Spinal cord (tissue), 10 donors: ENCODE measurements around the gene FOXN3. TPM values are rescaled to one million over a fixed set of nuclear protein-coding genes. Genes with fewer than 3 reads are reported as not detected.
A peak's percentile ranks its signal among the peaks of the same experiment; 100 is the strongest.
"Not testable (repeated sequence)": the region's sequence is repeated elsewhere in the genome, so short reads cannot be mapped to it uniquely, and the experiment has no call there.

ENCODE experiments used
- DNase-seq, 6 donors: peaks; one replicate each; pipeline versions ENCODE4 v3.0.0 to v3.0.0-alpha.2; 2013 to 2015; ENCODE audit warnings: low spot score in 6 of 6, low read depth in 4 of 6
- H3K27ac ChIP-seq: one replicate; pipeline ENCODE4 v1.5.1; 2013; ENCODE audit warnings: low read depth, low read length, control low read depth
- H3K27me3 ChIP-seq: one replicate; pipeline ENCODE4 v1.6.1; 2013; ENCODE audit warnings: low read length; ENCODE audit not compliant: control insufficient read depth, insufficient read depth
- H3K36me3 ChIP-seq: one replicate; pipeline ENCODE4 v1.6.1; 2013; ENCODE audit warnings: low read length; ENCODE audit not compliant: control insufficient read depth, insufficient read depth
- H3K4me1 ChIP-seq: one replicate; pipeline ENCODE4 v1.6.1; 2013; ENCODE audit warnings: low read length; ENCODE audit not compliant: control insufficient read depth, insufficient read depth
- H3K4me3 ChIP-seq: one replicate; pipeline ENCODE4 v1.5.1; 2013; ENCODE audit warnings: low read depth, low read length, control low read depth
- H3K9me3 ChIP-seq: one replicate; pipeline ENCODE4 v1.6.1; 2013; ENCODE audit warnings: low read length; ENCODE audit not compliant: control insufficient read depth, insufficient read depth
- whole genome bisulfite sequencing: methylation state at CpG from one replicate; pipeline ENCODE4 v1.1.5; 2013; ENCODE audit warnings: missing lambda C conversion rate; ENCODE audit not compliant: insufficient coverage; 5-methylcytosine and 5-hydroxymethylcytosine counted together
- polyA plus RNA-seq, 2 donors: library from polyadenylated mRNA; unstranded; fragments of 120-200 nt; gene quantifications; one replicate each; pipeline ENCODE4 v1.2.1, GENCODE V29; 2013; ENCODE audit not compliant: insufficient read length in 2 of 2
- total RNA-seq, 2 donors: library from RNA; depleted of rRNA in 1 of 2; stranded (reverse); fragments of 120-200 nt in 1 of 2; fragments of >200 nt in 1 of 2; gene quantifications; one replicate each; pipeline versions ENCODE4 v1.2.3 to v1.2.4, GENCODE V29; 2013 to 2014
- donor health status: healthy.

FOXN3 gene
- total and polyA plus RNA-seq, 4 donors = 37.8 to 56.8 (median 46.8) TPM

DNA sequence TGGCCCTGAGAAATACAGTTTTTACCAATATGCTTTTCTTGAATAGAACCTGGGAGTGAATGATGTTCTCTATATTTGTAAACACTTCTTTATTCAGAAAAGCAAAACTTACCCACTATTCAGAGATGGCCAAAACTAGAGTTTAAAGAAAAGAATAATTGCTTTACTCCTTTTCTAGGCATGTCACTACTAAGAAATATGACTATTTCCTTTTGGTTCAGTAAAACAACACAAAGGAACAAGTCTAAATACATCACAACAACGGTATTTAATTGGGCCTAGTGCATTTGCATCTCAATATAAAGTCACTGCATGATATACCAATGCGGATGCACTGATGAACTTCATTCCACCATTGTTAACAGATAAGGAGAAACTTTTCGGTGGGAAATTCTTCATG, 207.5 kb downstream of the FOXN3 start:
- H3K27ac ChIP-seq = peak overlapping the region; percentile 36
- WGBS = no CpG with 5 or more reads among the region's 3 CpGs

DNA sequence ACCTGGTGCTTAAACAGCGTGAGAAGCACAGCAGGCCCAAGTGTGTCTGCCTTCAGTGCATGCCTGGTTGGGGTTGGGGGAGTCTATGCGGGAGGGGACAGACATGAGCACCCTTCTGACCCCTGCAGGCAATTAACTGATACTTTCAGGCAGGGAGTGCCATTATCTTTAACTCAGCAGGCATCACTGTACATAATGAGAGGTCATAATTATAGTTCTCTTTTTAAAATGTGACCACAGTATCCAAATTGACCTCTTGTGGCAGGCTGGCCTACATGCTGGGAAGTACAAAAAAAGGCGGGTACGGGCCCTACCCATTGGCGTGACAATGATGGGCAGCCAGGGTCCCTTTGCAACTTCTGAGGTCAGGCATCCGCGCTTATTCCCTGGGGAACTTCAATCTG, 209.1 kb downstream of the FOXN3 start:
- DNase-seq = peak in 1 of 6 donors; percentile 44
- peaks cover 27% of the 10 kb centered on the region for H3K4me1 ChIP-seq
- H3K9me3 ChIP-seq = no peaks in the 10 kb centered on the region
- peaks cover 6% of the 10 kb centered on the region for H3K36me3 ChIP-seq
- H3K27me3 ChIP-seq = no peaks in the 10 kb centered on the region
- no peak overlapping the region for H3K27ac ChIP-seq
- no peak overlapping the region for H3K4me3 ChIP-seq
- WGBS = 86% methylated on average over 4 of the region's 7 CpGs

More for the DNA sequence above, 207.5 kb downstream of the FOXN3 start:
- H3K36me3 ChIP-seq = peaks cover 6% of the 10 kb centered on the region
- peaks cover 27% of the 10 kb centered on the region for H3K4me1 ChIP-seq
- DNase-seq = peak in 2 of 6 donors; percentile 50 to 67
- H3K9me3 ChIP-seq = no peaks in the 10 kb centered on the region
- no peaks in the 10 kb centered on the region for H3K27me3 ChIP-seq
- H3K4me3 ChIP-seq = no peak overlapping the region

DNA sequence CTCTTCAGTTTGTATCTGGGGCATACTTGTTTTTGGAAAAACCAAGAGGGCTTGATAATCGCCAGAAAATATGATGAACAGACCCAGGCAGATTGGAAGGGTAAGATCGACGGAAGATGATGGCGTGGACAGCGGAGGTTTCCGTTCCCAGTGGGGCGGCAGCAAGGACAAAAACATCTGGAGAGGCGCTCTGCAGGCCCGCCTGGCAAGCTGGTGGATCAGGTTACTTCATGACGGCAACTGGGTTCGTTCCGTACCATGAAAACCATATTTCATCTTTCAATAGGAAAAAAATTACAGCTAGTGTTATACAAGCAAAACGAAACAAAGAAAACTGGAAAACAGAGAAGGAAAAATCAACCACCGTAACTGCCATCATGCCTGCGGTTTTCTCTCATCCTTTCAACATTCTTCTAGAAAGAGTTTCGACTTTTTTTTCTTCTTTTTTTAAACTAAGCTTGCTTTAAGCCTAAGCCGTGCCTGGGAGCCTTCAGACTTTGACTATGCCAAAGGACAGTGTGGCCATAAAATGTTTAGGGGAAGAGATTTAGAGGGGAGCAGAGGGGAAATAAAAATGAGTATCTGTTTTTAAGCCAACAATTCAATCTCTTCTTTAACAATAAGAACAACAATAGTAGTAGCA, 210.5 kb downstream of the FOXN3 start:
- Histone ChIP-seq H3K4me3 (no peak overlapping the region), H3K4me1 (peaks cover 19% of the 10 kb centered on the region), H3K9me3 (no peaks in the 10 kb centered on the region), H3K27me3 (no peaks in the 10 kb centered on the region), H3K27ac (no peak overlapping the region), H3K36me3 (peaks cover 6% of the 10 kb centered on the region)
- WGBS = 92% methylated on average over 12 of the region's 17 CpGs
- DNase-seq = no peak

DNA sequence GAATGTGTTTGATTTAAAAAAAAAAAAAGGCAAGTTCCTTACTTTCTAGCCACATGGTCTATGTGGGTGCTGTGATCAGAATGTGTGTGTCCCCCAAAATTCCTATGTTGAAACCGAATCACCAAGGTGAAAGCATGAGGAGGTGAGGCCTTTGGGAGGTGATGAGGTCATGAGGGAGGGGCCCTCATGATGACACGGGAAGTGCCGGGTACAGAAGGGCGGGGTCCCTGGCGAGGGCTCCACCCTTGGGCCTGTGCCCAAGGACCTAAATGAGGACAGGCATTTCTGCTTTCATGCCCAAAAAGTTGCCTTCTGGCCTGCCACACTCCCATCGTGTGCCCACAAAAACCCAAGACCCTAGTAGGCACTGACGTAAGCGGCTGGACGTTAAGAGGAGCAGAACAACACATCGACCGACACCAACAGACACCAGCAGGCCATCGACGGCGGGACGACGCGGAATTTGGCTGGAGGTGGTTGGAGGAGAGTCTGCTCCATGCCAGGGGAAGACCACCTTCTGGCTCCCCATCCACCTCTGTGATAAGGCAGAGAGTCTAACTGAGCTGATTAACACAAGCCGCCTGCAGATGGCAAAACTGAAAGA, 211.8 kb downstream of the FOXN3 start:
- Histone ChIP-seq H3K36me3 (peaks cover 6% of the 10 kb centered on the region), H3K4me3 (no peak overlapping the region), H3K9me3 (no peaks in the 10 kb centered on the region), H3K4me1 (peaks cover 19% of the 10 kb centered on the region), H3K27ac (no peak overlapping the region), H3K27me3 (no peaks in the 10 kb centered on the region)
- WGBS = 97% methylated on average over 17 of the region's 18 CpGs
- no peak for DNase-seq

DNA sequence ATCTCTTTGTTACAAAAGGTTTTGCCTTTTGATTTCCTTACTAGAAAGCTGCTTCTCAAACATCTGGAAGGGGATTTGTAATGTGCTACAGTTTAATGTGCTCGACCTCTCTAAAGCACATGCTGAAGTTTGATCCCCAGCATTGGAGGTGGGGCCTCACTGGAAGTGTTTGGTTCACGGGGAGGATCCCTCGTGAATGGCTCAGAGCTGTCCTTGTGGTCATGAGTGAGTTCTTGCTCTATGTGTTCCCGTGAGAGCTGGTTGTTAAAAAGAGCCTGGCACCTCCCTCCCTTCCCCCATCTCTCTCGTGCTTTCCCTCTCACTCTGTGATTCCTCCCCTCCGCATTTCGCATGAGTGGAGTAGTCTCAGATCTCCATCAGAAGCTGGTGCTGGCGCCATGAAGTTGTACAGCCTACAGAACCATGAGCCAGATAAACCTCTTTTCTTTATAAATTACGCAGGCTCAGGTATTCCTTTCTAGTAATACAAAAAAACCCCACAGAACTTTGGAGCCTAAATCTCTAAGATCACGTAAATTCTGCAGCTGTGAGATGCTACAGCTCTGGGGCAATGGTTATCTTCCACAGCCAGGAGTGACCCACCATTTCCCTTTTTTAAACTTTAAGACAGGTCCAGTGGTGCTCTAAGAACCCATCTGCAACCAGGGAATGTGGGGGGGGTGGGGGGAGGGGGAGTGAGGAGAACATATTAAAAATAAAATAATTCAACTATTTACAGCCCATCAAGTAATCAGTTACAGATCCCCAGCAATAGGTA, 214.4 kb downstream of the FOXN3 start:
- no peak for DNase-seq

DNA sequence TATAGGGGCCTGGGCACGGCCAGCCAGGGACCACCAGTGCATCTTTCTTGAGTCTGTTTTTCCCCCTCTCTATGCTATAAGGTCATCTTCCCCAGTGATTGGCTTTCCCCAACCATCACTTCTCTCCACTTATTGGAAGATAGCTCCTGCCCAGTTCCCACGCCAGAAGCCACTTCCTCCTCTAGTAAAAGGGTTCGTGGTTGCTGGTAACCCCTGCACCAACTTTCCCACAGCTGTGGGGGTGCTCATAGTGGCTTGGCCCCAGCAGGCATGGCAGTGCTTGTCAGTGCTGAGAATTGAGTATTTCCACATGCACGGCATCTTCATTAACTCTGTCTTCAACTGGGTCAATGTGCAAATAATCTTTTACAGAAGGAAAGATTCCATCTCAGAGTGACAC, 215.4 kb downstream of the FOXN3 start:
- 96% methylated on average over 3 of the region's 4 CpGs for WGBS
- H3K27ac ChIP-seq = no peak overlapping the region
- H3K36me3 ChIP-seq = peaks cover 6% of the 10 kb centered on the region
- H3K4me3 ChIP-seq = no peak overlapping the region
- no peak for DNase-seq
- no peaks in the 10 kb centered on the region for H3K27me3 ChIP-seq
- no peaks in the 10 kb centered on the region for H3K9me3 ChIP-seq
- H3K4me1 ChIP-seq = peaks cover 12% of the 10 kb centered on the region

More for the DNA sequence above, 214.4 kb downstream of the FOXN3 start:
- H3K27ac ChIP-seq = no peak overlapping the region
- 90% methylated on average over 6 of the region's 10 CpGs for WGBS
- no peaks in the 10 kb centered on the region for H3K9me3 ChIP-seq
- H3K4me3 ChIP-seq = no peak overlapping the region
- H3K27me3 ChIP-seq = no peaks in the 10 kb centered on the region
- H3K36me3 ChIP-seq = peaks cover 6% of the 10 kb centered on the region
- peaks cover 15% of the 10 kb centered on the region for H3K4me1 ChIP-seq

DNA sequence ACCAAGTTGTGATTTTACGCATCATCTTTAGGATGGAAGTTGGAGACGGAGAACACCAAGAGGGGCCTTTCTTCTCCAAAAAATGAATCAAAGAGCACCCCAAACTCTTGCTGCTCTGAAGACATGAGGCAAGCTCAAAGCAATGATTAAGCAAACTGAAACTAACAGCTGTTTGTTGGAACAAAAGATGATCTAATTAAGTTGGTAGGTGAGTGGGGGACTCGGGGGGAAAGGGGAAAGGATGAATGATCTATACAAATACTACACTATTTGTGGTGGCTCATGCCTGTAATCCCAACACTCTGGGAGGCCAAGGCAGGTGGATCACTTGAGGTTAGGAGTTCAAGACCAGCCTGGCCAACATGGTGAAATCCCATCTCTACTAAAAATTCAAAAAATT, 217.7 kb downstream of the FOXN3 start:
- H3K27me3 ChIP-seq, DNase-seq, H3K4me1 ChIP-seq, H3K36me3 ChIP-seq, H3K9me3 ChIP-seq, H3K27ac ChIP-seq, H3K4me3 ChIP-seq: not testable (repeated sequence)
- WGBS = no CpG with 5 or more reads among the region's 3 CpGs

DNA sequence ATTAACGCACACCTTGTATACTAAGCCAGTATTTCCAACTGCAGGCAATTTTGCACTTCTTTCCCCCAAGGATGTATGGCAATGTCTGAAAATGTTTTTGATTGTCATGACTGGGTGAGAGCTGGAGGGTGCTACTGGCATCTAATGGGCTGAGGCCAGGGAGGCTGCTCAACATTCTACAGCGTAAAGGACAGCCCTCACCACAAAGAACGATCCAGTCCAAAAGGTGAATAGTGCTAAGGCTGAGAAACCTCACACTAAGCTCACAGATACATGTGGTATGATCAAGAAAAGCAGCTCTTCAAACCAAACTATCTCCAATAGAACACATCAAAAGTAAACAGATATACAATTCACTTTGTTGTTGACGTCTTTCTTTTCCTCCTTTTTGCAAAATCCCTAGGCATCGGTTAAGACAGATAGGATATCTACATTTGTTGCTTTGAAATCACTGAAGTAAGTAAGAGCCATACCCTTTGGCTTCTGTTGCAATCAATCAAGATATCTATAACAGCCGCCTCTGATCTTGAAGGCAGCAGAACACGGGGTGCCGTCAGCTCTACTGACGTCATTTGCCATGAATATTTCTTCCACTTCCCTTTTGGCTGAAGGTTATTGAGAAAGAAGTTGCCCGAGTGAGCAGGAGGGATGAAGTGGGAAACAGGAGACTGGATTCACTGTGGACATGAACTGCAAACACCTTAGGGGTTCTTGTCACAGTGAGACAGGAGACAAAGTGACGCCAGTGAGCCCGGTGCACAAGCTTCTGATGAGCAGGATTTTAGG, 218.3 kb downstream of the FOXN3 start:
- H3K27me3 ChIP-seq = no peaks in the 10 kb centered on the region
- H3K4me1 ChIP-seq = peaks cover 6% of the 10 kb centered on the region
- no peak overlapping the region for H3K27ac ChIP-seq
- no peaks in the 10 kb centered on the region for H3K36me3 ChIP-seq
- H3K4me3 ChIP-seq = no peak overlapping the region
- H3K9me3 ChIP-seq = peaks cover under 1% of the 10 kb centered on the region
- WGBS = 51% methylated on average over 6 of the region's 12 CpGs
- no peak for DNase-seq

DNA sequence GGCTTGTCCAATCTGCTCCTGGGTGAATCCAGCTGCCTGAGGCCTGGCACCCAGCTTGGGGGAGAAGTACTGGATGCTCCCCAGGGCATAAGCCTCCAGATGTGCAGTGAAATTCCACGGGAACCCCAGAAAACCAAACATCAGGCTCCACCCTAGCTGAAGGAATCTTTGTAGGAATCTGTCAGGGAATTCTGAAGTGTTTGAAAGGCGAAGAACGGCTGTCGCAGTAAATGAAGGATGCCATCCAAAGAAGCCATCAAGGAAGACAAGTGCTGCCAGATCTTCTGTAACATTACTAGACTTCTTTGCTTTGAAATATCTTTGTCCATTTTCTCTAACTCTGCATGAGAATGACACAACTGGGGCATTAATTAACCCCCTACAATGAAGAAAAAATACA, 219.4 kb downstream of the FOXN3 start:
- H3K9me3 ChIP-seq = peaks cover 6% of the 10 kb centered on the region
- no peaks in the 10 kb centered on the region for H3K27me3 ChIP-seq
- 94% methylated on average over 2 of the region's 4 CpGs for WGBS
- H3K4me1 ChIP-seq = no peaks in the 10 kb centered on the region
- no peak overlapping the region for H3K27ac ChIP-seq
- no peaks in the 10 kb centered on the region for H3K36me3 ChIP-seq
- H3K4me3 ChIP-seq = no peak overlapping the region
- no peak for DNase-seq
